Endothelial cell of umbilical vein (primary cell): ENCODE measurements around the gene HSP90B1. TPM values are rescaled to one million over a fixed set of nuclear protein-coding genes. Genes with fewer than 3 reads are reported as not detected.

Experiments used
- BruUV-seq: library from RNA; stranded (reverse); fragments of 400-500 nt; replicated peaks from 2 replicates; lab custom pipeline; 2021; lab: Mats Ljungman, UMichigan
- CTCF ChIA-PET: fragments of 300-600, 350-600 bp; sonication (Branson Sonifier 250); formaldehyde crosslinking; loops from one replicate; lab custom pipeline; 2021; ENCODE audit warnings: antibody characterized with exemption, inconsistent platforms; lab: Charles Lee
- POLR2A ChIA-PET: fragments of 300-600, 350-600 bp; sonication (Branson Sonifier 250); formaldehyde crosslinking; loops from one replicate; lab custom pipeline; 2021; ENCODE audit warnings: antibody characterized with exemption, inconsistent platforms; lab: Charles Lee
- DNase-seq: peaks from one replicate; pipeline ENCODE4 v3.0.0-alpha.2; 2011; ENCODE audit warnings: low read depth, low spot score
- FAIRE-seq: peaks from 2 replicates; lab custom pipeline; 2011; peaks lifted over from hg19 to GRCh38; lab: Jason Lieb, UNC
- H2AFZ ChIP-seq: 2 replicates; pipeline ENCODE4 v1.6.0; 2012; ENCODE audit warnings: low read depth, low read length, control low read depth, inconsistent platforms
- H3K27ac ChIP-seq: 2 replicates; pipeline ENCODE4 v1.5.1; 2011; ENCODE audit warnings: low read depth, mild to moderate bottlenecking, control low read depth, low read length, moderate library complexity; ENCODE audit not compliant: insufficient read depth
- H3K27me3 ChIP-seq, 2 experiments: 2 replicates each; pipeline versions ENCODE4 v1.6.0 to v1.6.1; 2011; ENCODE audit warnings: low read length in 2 of 2, mixed read lengths in 1 of 2; ENCODE audit not compliant: control insufficient read depth in 2 of 2, insufficient read depth in 2 of 2
- H3K36me3 ChIP-seq, 2 experiments: 2 replicates in 1 of 2; 3 replicates in 1 of 2; pipeline ENCODE4 v1.5.1; 2011; ENCODE audit warnings: low read length in 2 of 2, mild to moderate bottlenecking in 1 of 2, moderate library complexity in 1 of 2; ENCODE audit not compliant: control insufficient read depth in 2 of 2, insufficient read depth in 2 of 2; ENCODE audit errors: extremely low read depth in 1 of 2
- H3K4me1 ChIP-seq: 3 replicates; pipeline ENCODE4 v1.5.1; 2011; ENCODE audit warnings: mild to moderate bottlenecking, low read length; ENCODE audit not compliant: control insufficient read depth, insufficient read depth; ENCODE audit errors: extremely low read depth
- H3K4me2 ChIP-seq: 2 replicates; pipeline ENCODE4 v1.6.1; 2011; ENCODE audit warnings: low read length, control low read depth, mixed read lengths; ENCODE audit not compliant: insufficient read depth
- H3K4me3 ChIP-seq, 3 experiments: fragments of 200-600 bp in 1 of 3; sonication (generic), shearing (Covaris generic) in 1 of 3; replicated peaks in 1 of 3; 2 replicates each; pipeline ENCODE4 v1.5.1; 2011 to 2016; ENCODE audit warnings: control low read depth in 3 of 3, low read length in 3 of 3, mild to moderate bottlenecking in 2 of 3, inconsistent platforms in 1 of 3, low read depth in 1 of 3, moderate library complexity in 1 of 3; ENCODE audit not compliant: insufficient read depth in 1 of 3
- H3K79me2 ChIP-seq: 2 replicates; pipeline ENCODE4 v1.6.0; 2012; ENCODE audit warnings: low read length, inconsistent platforms; ENCODE audit not compliant: control insufficient read depth, insufficient read depth
- H3K9ac ChIP-seq: replicated peaks from 2 replicates; pipeline ENCODE3; 2011; ENCODE audit warnings: low read length, control low read depth; ENCODE audit not compliant: insufficient read depth; ENCODE audit errors: extremely low read depth
- H3K9me1 ChIP-seq: replicated peaks from 3 replicates; pipeline ENCODE4 v1.6.0; 2011; ENCODE audit warnings: mild to moderate bottlenecking, low read length; ENCODE audit not compliant: control insufficient read depth, insufficient read depth; ENCODE audit errors: extremely low read depth
- H3K9me3 ChIP-seq: replicated peaks from 2 replicates; pipeline ENCODE4 v1.5.1; 2012; ENCODE audit warnings: low read length, inconsistent platforms; ENCODE audit not compliant: control insufficient read depth, insufficient read depth
- H4K20me1 ChIP-seq: replicated peaks from 2 replicates; pipeline ENCODE3; 2011; ENCODE audit warnings: mild to moderate bottlenecking, low read length; ENCODE audit not compliant: control insufficient read depth, insufficient read depth; ENCODE audit errors: extremely low read depth
- CTCF ChIP-seq, 2 donors: IDR thresholded peaks; 1 replicate in 1 of 2; 2 replicates in 1 of 2; pipeline ENCODE4 v1.5.1; 2011; ENCODE audit warnings: low read length in 2 of 2, mild to moderate bottlenecking in 2 of 2, moderate library complexity in 2 of 2, control low read depth in 1 of 2, inconsistent platforms in 1 of 2, low read depth in 1 of 2; ENCODE audit not compliant: insufficient read depth in 1 of 2; ENCODE audit errors: extremely low read depth in 1 of 2
- EZH2 ChIP-seq: IDR thresholded peaks from 2 replicates; pipeline ENCODE4 v1.6.1; 2012; ENCODE audit warnings: borderline replicate concordance, low read depth, mild to moderate bottlenecking, moderate library complexity, low read length, inconsistent platforms; ENCODE audit not compliant: severe bottlenecking
- FOS ChIP-seq: IDR thresholded peaks from 2 replicates; pipeline ENCODE4 v1.6.1; 2011; ENCODE audit warnings: mild to moderate bottlenecking, low read length, moderate library complexity, borderline replicate concordance; ENCODE audit not compliant: insufficient read depth
- GATA2 ChIP-seq: IDR thresholded peaks from 2 replicates; pipeline ENCODE4 v1.7.0; 2011; ENCODE audit warnings: low read depth, mild to moderate bottlenecking, moderate library complexity, mixed read lengths, low read length; ENCODE audit not compliant: insufficient read length, insufficient read depth
- JUN ChIP-seq: IDR thresholded peaks from 2 replicates; pipeline ENCODE4 v1.6.1; 2011; ENCODE audit warnings: borderline replicate concordance, low read depth; ENCODE audit not compliant: insufficient read length, insufficient read depth
- MAX ChIP-seq: IDR thresholded peaks from 2 replicates; pipeline ENCODE4 v1.6.1; 2011; ENCODE audit not compliant: insufficient read depth, insufficient read length
- MYC ChIP-seq: IDR thresholded peaks from one replicate; pipeline ENCODE4 v1.6.1; 2011; ENCODE audit warnings: mild to moderate bottlenecking, low read depth, low read length
- POLR2A ChIP-seq: IDR thresholded peaks from 2 replicates; pipeline ENCODE4 v1.6.1; 2012; ENCODE audit warnings: low read depth, mild to moderate bottlenecking, control low read depth, low read length
- POLR2AphosphoS5 ChIP-seq: IDR thresholded peaks from 2 replicates; pipeline ENCODE4 v1.6.1; 2012; ENCODE audit warnings: low read depth, mild to moderate bottlenecking, control low read depth, low read length, moderate library complexity; ENCODE audit not compliant: insufficient read depth
- dilution Hi-C: fragments of 300-500 bp; cut with MboI; formaldehyde crosslinking; loops from one replicate; pipeline ENCODE4 v1.15.0; 2019; ENCODE audit warnings: low sequenced_read_pairs; ENCODE audit not compliant: extremely low pct_ligation_motif_present
- intact Hi-C: fragments of 100-400 bp; cut with micrococcal nuclease; formaldehyde crosslinking; loops from one replicate; pipeline ENCODE4 v1.10.0; 2022
- polyA plus RNA-seq, 4 experiments: library from polyadenylated mRNA; depleted of rRNA in 3 of 4; stranded (reverse) in 3 of 4; unstranded in 1 of 4; fragments of >200 nt; gene quantifications; 2 replicates each; pipeline versions ENCODE4 v1.2.1 to v1.2.3, GENCODE V29; 2011 to 2012; ENCODE audit warnings: missing spikeins in 1 of 4
- total RNA-seq: library from RNA; stranded (reverse); gene quantifications from 2 replicates; pipeline ENCODE4 v1.2.3, GENCODE V29; 2021

The HSP90B1 gene
- total and polyA plus RNA-seq, 2 donors (not counting 3 experiments of a cell fraction or from before 2014, with no cell fraction given), result 310 to 1,310 TPM

GRCh38 chr12:103903993-103904392 is 26.2 kb upstream of the HSP90B1 start:
- intact Hi-C loops, result no loop called here
- ChIA-PET POLR2A (no interaction called here), CTCF (interaction anchor here (1.3 kb wide), 1 partner anchor 20 kb away, joined by 7 read pairs; no protein-coding TSS in a partner anchor)
- BruUV-seq, result no TSS peak
- no peaks in the 10 kb centered on the region for H3K4me1 ChIP-seq
- H3K4me2 ChIP-seq, result no peak overlapping the region
- TF ChIP-seq CTCF (IDR thresholded peaks at IDR 0.05; ENCODE audit: extremely low read depth in 1 of 2, insufficient read depth in 1 of 2, low read depth in 1 of 2, low read length in 2 of 2), result no peak
- no peak for TF ChIP-seq GATA2
- TF ChIP-seq JUN, result no peak
- no peak for TF ChIP-seq POLR2A
- TF ChIP-seq MYC, result no peak
- no peak for TF ChIP-seq FOS
- no peak for TF ChIP-seq POLR2AphosphoS5
- no peak for TF ChIP-seq EZH2
- no peak for TF ChIP-seq MAX
- H3K4me3 ChIP-seq, result no peak overlapping the region
- no peak overlapping the region for H2AFZ ChIP-seq
- no peak overlapping the region for H3K9ac ChIP-seq
- no peaks in the 10 kb centered on the region for H3K9me3 ChIP-seq
- H4K20me1 ChIP-seq, result no peaks in the 10 kb centered on the region
- H3K27me3 ChIP-seq, result peaks cover 6 to 12% of the 10 kb centered on the region in 2 experiments
- no peaks in the 10 kb centered on the region for H3K9me1 ChIP-seq
- FAIRE-seq, result no peak
- no peaks in the 10 kb centered on the region for H3K36me3 ChIP-seq
- dilution Hi-C loops, result no loop called here
- no peak for DNase-seq
- no peak overlapping the region for H3K27ac ChIP-seq
- H3K79me2 ChIP-seq, result no peaks in the 10 kb centered on the region
